Stimulated activated naive B cell treated with anti-CD40 and anti-IgM and Interleukin-4, amounts not matched to agents 10 μg/mL and 1 μg/mL and 100 μg/mL, for 72 hours (primary cell): ENCODE results near the gene SLC16A7.
A peak's percentile ranks its signal among the peaks of the same experiment; 100 is the strongest.
"Not testable (repeated sequence)": the region's sequence is repeated elsewhere in the genome, so short reads cannot be mapped to it uniquely, and the experiment has no call there.

Experiments
- ATAC-seq, 2 donors: fragments of 150-1000 bp; cut with Tn5 transposase; replicated peaks; 2 replicates each; pipeline ENCODE4 v1.10.0; 2021; ENCODE audit warnings: moderate library complexity in 1 of 2
- DNase-seq: peaks from one replicate; pipeline ENCODE4 v3.0.0; 2021
- H3K27ac Mint-ChIP-seq: one replicate; pipeline ENCODE4 v1.8.0; 2022; ENCODE audit warnings: mild to moderate bottlenecking, mixed read lengths
- H3K27me3 Mint-ChIP-seq, 2 donors: one replicate each; pipeline ENCODE4 v1.8.0; 2022; ENCODE audit warnings: mixed read lengths in 2 of 2
- H3K36me3 Mint-ChIP-seq, 2 donors: one replicate each; pipeline ENCODE4 v1.8.0; 2022; ENCODE audit warnings: mixed read lengths in 2 of 2, mild to moderate bottlenecking in 1 of 2
- H3K4me1 Mint-ChIP-seq, 2 donors: one replicate each; pipeline ENCODE4 v1.8.0; 2022; ENCODE audit warnings: mixed read lengths in 2 of 2, mild to moderate bottlenecking in 1 of 2
- H3K4me3 Mint-ChIP-seq, 2 donors: one replicate each; pipeline ENCODE4 v1.8.0; 2022; ENCODE audit warnings: mild to moderate bottlenecking in 2 of 2, mixed read lengths in 2 of 2, moderate library complexity in 1 of 2
- H3K9me3 Mint-ChIP-seq, 2 donors: one replicate each; pipeline ENCODE4 v1.8.0; 2022; ENCODE audit warnings: mixed read lengths in 2 of 2, mild to moderate bottlenecking in 1 of 2

The SLC16A7 gene

DNA sequence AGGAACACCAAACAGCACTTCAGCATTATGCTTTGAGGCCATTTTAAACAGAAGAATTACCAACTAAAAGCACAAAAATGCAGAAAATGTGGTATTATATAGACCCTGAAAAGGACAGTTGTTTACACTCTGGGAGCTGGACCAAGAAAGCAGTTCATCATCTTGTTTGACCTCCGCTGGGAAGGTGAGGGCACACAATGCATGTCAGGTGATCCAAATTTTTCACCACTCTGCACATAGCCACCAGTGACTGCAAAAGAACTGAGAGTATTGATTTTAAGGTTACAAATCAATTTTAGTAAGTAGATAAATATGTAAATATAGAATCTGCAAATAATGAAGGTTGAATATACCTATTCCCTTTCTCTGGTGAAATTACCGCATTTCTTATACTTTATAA is 119.6 kb downstream of the SLC16A7 start:
- Mint-ChIP-seq H3K27ac (no peak overlapping the region), H3K36me3 (peaks cover 16 to 25% of the 10 kb centered on the region in 2 donors), H3K9me3 (peaks cover 0 to 3% of the 10 kb centered on the region in 2 donors), H3K4me1 (peaks cover 5 to 12% of the 10 kb centered on the region in 2 donors), H3K27me3 (no peaks in the 10 kb centered on the region), H3K4me3 (no peak overlapping the region)
- no peak for ATAC-seq
- no peak for DNase-seq

DNA sequence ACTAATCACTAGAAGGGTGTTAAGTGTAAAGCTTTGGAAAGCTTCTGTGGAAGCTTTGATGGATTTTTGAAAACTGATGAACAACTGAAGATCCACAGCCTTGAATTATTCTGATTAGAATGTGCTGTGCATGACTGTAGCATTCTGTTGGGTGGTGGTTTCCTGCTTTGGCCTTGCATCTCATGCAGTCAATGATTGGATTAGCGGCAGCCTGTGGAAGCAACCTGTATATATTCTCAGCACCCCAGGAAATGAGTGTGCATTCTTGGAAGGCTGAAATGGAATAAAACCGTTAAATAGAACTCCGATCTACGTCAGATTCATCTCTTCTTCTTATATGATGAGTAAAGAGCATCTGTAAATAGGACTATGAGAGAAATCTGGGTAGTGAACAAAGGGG is 120.2 kb downstream of the SLC16A7 start:
- Mint-ChIP-seq H3K27ac (no peak overlapping the region), H3K9me3 (peaks cover 0 to 3% of the 10 kb centered on the region in 2 donors), H3K36me3 (peaks cover 12 to 22% of the 10 kb centered on the region in 2 donors), H3K4me3 (no peak overlapping the region), H3K27me3 (no peaks in the 10 kb centered on the region), H3K4me1 (peaks cover 5 to 12% of the 10 kb centered on the region in 2 donors)
- DNase-seq (no peak), ATAC-seq (no peak)

DNA sequence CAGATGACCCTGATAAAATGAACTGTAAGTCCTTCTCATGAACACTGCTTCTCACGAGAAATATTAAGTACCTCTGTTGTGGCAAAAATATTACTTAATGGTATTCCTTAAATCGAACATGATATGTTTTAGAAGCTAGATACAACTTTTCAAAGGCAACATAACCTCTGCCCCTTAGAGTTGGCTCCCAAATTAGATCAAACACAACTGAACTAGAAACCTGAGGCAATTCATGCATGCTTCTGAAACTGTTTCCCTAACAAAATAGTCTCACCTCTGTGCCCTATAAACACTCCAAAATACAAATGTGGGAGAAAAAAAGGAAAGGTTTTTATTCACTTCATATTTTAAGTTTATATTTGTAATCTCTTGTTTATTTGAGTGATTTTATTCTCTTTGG is 121.6 kb downstream of the SLC16A7 start:
- H3K4me3 Mint-ChIP-seq = no peak overlapping the region
- no peaks in the 10 kb centered on the region for H3K27me3 Mint-ChIP-seq
- no peak overlapping the region for H3K27ac Mint-ChIP-seq
- ATAC-seq (no peak), DNase-seq (no peak)
- peaks cover 10 to 18% of the 10 kb centered on the region in 2 donors for H3K36me3 Mint-ChIP-seq
- H3K9me3 Mint-ChIP-seq = peaks cover 0 to 3% of the 10 kb centered on the region in 2 donors
- peaks cover 3 to 4% of the 10 kb centered on the region in 2 donors for H3K4me1 Mint-ChIP-seq

DNA sequence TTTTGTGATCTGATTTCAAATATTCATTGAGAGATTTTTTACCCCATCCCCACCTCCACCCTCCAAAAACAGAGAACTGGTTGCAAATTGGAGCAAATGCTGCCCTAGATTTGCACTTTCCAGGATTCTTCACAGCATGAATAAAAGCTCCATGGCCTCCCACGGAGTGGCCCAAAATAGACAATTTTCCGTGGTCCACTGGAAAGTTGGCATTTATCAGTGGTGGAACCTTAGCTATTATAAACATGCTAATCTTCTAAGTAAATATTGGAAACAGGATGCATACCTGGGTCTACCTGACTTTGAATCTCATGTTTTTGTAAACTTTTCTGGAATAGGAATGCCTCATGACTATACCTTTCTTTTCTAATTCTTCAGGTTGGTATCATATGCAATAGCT is 123.9 kb downstream of the SLC16A7 start:
- Mint-ChIP-seq H3K36me3 (peaks cover 0 to 9% of the 10 kb centered on the region in 2 donors), H3K4me3 (no peak overlapping the region), H3K27ac (no peak overlapping the region), H3K4me1 (peaks cover 0 to 2% of the 10 kb centered on the region in 2 donors), H3K9me3 (no peaks in the 10 kb centered on the region), H3K27me3 (no peaks in the 10 kb centered on the region)
- no peak for ATAC-seq
- no peak for DNase-seq

DNA sequence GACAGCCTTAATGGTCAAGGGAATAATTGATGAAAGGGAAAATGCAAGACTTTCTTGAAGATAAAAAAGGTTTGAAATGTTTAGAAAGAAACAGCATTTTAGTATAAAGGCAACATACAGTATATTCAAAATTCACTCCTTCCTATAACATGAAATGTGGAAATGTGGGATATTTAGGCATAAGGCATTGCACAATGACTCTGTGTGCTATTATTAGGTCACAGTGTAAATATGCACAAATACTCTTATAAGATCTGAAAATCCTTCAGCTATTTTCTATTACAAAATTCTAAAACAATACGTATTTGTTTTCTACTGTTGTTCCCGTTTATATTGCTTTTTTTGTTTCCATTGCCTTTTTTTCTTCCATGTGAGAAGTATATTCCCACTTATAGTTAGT is 127.7 kb downstream of the SLC16A7 start:
- H3K27me3 Mint-ChIP-seq = no peaks in the 10 kb centered on the region
- ATAC-seq (no peak), DNase-seq (no peak)
- no peaks in the 10 kb centered on the region for H3K4me1 Mint-ChIP-seq
- H3K9me3 Mint-ChIP-seq = peaks cover 0 to 1% of the 10 kb centered on the region in 2 donors
- H3K36me3 Mint-ChIP-seq = peaks cover 0 to 5% of the 10 kb centered on the region in 2 donors
- no peak overlapping the region for H3K4me3 Mint-ChIP-seq
- H3K27ac Mint-ChIP-seq = no peak overlapping the region

DNA sequence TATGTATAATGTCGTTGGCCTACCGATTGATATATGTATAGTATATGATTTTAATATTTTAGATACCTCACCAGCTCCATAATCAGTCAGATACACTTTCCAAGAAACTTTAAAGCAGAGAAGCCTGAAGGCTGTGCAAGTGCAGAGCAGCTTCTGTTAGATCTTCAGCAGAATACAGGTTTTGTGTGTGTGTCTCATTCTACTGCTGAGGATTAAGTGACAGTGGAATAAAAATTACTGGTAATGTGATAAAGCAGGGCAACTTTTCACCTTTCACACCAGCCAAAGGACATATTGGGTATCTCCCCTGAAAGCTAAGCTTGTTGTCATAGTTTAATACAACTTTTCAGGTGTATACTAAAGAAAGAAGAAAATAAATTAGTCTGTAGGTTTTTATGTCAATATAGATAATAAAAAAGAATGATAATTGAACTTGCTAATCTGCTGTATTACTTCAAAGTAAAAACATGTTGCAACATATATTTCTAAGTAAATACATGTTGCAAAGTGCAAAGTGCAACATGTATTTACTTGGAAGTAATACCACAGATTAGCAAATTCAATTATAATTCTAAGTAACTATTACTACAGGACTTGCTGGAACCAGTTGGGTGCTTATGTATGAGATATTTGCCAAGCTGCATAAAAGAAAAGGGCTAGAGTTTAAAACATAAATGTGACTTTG is 128.3 kb downstream of the SLC16A7 start:
- Mint-ChIP-seq H3K4me3 (no peak overlapping the region), H3K4me1 (no peaks in the 10 kb centered on the region), H3K27me3 (no peaks in the 10 kb centered on the region), H3K9me3 (peaks cover 0 to 1% of the 10 kb centered on the region in 2 donors), H3K27ac (no peak overlapping the region), H3K36me3 (peaks cover 0 to 5% of the 10 kb centered on the region in 2 donors)
- DNase-seq (no peak), ATAC-seq (no peak)

DNA sequence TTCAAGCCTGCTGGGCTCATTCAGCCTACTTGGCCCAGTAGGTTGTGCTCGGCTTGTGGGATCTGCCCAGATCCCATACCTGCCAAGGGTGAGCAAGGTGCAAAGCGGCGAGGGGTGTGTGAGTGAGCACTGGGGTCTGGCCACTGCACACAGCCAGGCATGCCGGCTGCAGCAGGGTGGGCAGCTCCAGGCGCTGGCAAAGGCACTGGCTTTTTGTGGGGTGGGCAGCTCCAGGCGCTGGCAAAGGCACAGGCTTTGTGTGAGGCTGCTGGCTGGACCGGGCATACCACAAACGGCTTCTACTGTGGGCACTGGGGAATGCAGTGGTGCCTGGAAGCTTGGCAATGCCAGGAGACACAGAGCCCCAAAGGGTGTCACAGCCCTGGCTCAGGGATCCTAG is 137.4 kb downstream of the SLC16A7 start:
- H3K27me3 Mint-ChIP-seq = no peaks in the 10 kb centered on the region
- DNase-seq (no peak), ATAC-seq (no peak)
- H3K4me1 Mint-ChIP-seq = peaks cover 6 to 13% of the 10 kb centered on the region in 2 donors
- H3K9me3 Mint-ChIP-seq = no peaks in the 10 kb centered on the region
- H3K27ac Mint-ChIP-seq = no peak overlapping the region
- peaks cover 1 to 6% of the 10 kb centered on the region in 2 donors for H3K36me3 Mint-ChIP-seq
- H3K4me3 Mint-ChIP-seq = no peak overlapping the region

DNA sequence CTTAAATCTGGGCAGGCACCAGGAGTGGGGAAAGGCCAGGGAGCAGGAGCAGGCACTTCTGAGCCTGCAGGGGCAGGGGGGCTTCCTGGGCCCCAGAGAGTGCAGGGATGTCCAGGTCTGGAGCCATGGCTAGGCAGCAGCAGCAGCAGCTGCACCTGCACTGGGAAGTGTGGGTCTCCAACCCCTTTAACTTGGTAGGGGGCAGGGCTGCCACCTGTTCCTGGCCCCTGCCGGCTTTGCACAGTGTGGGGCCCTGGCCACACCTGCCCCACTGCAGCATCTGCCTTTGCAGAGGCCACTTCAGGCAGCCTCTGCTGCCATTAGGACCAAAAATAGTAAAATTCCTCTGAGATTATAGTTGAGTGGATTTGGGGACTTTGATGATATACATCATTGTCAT is 138.5 kb downstream of the SLC16A7 start:
- H3K4me1 Mint-ChIP-seq = peaks cover 6 to 13% of the 10 kb centered on the region in 2 donors
- no peaks in the 10 kb centered on the region for H3K27me3 Mint-ChIP-seq
- ATAC-seq (no peak), DNase-seq (no peak)
- H3K36me3 Mint-ChIP-seq = peaks cover 1 to 10% of the 10 kb centered on the region in 2 donors
- no peak overlapping the region for H3K4me3 Mint-ChIP-seq
- no peaks in the 10 kb centered on the region for H3K9me3 Mint-ChIP-seq
- no peak overlapping the region for H3K27ac Mint-ChIP-seq

DNA sequence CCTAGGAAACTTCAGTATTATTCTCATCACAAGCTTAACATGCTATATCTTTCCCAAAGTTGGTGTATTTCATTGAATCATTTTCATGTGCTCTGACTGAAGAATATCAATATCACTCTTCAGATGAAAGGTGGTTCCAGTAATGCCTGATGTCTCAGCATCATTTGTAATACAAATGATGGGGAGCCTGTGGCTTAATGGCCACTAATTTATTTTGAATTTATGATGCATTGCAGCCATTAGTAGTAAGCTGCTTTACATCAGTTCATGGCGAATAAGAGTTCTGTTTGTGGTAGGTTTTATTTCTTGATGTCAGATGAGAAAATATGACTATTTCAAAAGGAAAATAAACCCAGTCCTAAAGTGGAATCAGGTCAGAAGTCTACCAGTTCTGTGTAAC is 139.4 kb downstream of the SLC16A7 start:
- H3K4me3 Mint-ChIP-seq = no peak overlapping the region
- ATAC-seq (no peak), DNase-seq (no peak)
- no peaks in the 10 kb centered on the region for H3K27me3 Mint-ChIP-seq
- H3K36me3 Mint-ChIP-seq = peaks cover 0 to 10% of the 10 kb centered on the region in 2 donors
- no peak overlapping the region for H3K27ac Mint-ChIP-seq
- H3K9me3 Mint-ChIP-seq = no peaks in the 10 kb centered on the region
- H3K4me1 Mint-ChIP-seq = peaks cover 6 to 13% of the 10 kb centered on the region in 2 donors

DNA sequence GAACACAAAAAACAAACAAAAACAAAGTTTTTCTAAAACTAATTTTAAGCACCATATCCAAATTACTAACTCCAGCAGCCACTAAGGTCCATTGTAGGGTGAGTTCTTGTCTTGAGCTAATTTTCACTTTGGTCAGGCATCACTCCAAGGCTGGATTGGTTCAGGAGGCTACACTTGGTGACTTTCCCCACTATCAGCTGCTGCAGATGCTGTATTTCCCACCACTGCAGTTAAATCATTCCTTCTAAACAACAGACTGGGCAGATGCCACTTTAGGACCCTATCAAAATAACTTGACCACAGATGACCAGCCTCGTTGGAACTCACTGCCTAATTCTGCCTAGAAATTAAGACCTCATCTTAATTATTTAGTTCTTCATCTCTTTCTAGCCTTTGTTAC is 140.5 kb downstream of the SLC16A7 start:
- no peaks in the 10 kb centered on the region for H3K9me3 Mint-ChIP-seq
- H3K27ac Mint-ChIP-seq = no peak overlapping the region
- no peak for DNase-seq

DNA sequence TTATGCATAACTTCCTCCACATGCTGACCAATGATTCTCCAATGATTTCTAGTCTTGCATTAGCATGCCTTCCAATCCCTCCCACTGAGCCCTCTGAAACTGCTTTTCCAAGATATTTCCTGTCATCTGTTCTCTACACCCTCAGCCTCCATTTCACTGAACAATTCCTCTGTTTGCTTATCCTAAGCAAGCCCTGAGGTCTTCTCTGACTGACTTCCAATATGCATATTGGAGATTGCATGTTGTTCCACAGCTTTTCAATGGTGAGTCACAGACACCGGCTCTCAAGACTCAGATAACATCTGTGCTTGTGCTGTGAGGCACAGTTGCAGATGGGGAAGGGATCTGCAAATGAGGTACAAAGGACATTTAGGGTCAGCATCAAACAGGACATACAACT is 141.0 kb downstream of the SLC16A7 start:
- Mint-ChIP-seq H3K27ac (no peak overlapping the region), H3K36me3 (peaks cover 2 to 10% of the 10 kb centered on the region in 2 donors), H3K4me3 (no peak overlapping the region), H3K9me3 (no peaks in the 10 kb centered on the region), H3K4me1 (peaks cover 6 to 13% of the 10 kb centered on the region in 2 donors), H3K27me3 (no peaks in the 10 kb centered on the region)
- no peak for ATAC-seq
- DNase-seq = no peak

More for the DNA sequence above, 140.5 kb downstream of the SLC16A7 start:
- H3K4me1 Mint-ChIP-seq = peaks cover 6 to 13% of the 10 kb centered on the region in 2 donors
- H3K36me3 Mint-ChIP-seq = peaks cover 2 to 10% of the 10 kb centered on the region in 2 donors
- no peaks in the 10 kb centered on the region for H3K27me3 Mint-ChIP-seq
- H3K4me3 Mint-ChIP-seq = no peak overlapping the region
- no peak for ATAC-seq

DNA sequence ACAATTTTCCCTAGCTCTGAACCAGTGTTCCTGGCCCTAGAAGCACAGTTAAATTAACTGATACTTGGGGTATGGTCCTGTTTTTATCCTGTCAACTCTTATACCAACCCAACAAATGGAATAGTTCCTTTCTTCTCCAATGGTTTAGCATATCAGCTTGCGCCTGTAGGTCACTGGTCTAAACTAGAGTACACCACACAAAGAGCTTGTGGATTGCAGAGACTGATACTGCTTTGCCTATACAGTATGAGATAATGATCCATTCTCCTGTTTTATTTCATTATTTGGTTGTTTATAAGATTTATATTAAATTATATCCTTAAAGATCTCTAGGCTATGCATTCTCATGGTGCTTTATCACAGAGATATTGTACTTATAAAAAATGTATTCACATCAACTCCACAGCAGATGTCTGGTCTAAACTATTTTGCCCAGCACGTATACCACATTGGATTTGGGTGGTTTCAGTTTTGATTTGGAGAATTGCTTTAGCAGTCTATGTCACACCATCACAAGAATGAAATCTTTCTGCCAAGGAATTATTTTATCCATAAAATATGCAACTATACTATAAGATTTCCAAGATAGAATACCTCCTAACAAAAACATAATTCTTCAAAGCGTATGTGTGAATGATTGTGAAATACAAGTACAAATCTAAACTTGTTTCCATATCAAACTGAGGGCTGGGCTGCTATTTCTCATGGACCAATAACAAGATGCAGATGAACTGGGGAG is 142.1 kb downstream of the SLC16A7 start:
- Mint-ChIP-seq H3K27me3 (no peaks in the 10 kb centered on the region), H3K4me3 (peak overlapping the region in 1 of 2 donors; percentile 20), H3K36me3 (peaks cover 2 to 10% of the 10 kb centered on the region in 2 donors), H3K4me1 (peaks cover 6 to 13% of the 10 kb centered on the region in 2 donors), H3K9me3 (no peaks in the 10 kb centered on the region), H3K27ac (no peak overlapping the region)
- DNase-seq = no peak
- peak in 1 of 2 donors; percentile 25 for ATAC-seq

DNA sequence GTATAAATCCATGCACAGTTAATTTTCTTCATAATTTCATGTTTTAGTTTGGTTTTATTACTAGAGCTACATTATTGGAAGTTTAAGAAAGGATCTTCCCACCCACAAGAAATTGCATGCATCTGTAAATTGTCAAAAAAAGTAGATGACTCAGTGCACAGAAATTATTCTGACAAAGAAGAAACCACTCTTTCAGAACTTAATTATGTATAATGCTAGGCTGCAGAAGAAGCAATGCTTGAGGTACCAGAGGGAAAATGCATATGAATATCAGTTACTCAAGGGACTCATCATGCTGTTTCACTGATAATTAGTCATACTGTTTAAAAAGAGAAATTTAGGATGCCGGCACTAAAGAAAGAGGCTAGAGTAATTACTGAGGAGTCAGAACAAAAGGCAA is 147.0 kb downstream of the SLC16A7 start:
- H3K27me3 Mint-ChIP-seq = no peaks in the 10 kb centered on the region
- DNase-seq (no peak), ATAC-seq (no peak)
- H3K4me1 Mint-ChIP-seq = no peaks in the 10 kb centered on the region
- H3K9me3 Mint-ChIP-seq = no peaks in the 10 kb centered on the region
- H3K27ac Mint-ChIP-seq = no peak overlapping the region
- H3K4me3 Mint-ChIP-seq = no peak overlapping the region
- H3K36me3 Mint-ChIP-seq = peaks cover 18 to 19% of the 10 kb centered on the region in 2 donors

DNA sequence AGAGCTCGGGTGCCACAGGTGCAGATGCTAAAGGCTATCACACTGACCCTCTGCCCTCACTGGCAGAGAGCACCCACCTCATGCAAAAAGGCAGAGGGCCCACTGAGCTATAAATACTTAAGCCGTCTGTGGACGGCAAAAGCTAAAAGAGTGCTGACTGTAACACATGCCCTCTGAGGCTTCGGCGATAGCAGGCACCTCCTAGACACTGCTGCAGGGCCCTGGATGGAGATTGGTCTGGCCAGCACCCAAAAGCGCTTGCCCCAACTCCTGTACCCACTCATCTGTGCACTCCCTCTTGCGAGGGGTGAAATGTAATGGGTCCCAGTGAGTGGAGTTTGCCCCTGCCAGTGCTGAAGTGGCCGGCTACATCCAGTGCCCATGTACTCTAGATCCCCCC is 148.7 kb downstream of the SLC16A7 start:
- DNase-seq (no peak), ATAC-seq (no peak)
- Mint-ChIP-seq H3K36me3 (peaks cover 16 to 27% of the 10 kb centered on the region in 2 donors), H3K27ac (no peak overlapping the region), H3K4me3 (no peak overlapping the region), H3K9me3 (peaks cover 0 to 5% of the 10 kb centered on the region in 2 donors), H3K27me3 (no peaks in the 10 kb centered on the region), H3K4me1 (no peaks in the 10 kb centered on the region)

DNA sequence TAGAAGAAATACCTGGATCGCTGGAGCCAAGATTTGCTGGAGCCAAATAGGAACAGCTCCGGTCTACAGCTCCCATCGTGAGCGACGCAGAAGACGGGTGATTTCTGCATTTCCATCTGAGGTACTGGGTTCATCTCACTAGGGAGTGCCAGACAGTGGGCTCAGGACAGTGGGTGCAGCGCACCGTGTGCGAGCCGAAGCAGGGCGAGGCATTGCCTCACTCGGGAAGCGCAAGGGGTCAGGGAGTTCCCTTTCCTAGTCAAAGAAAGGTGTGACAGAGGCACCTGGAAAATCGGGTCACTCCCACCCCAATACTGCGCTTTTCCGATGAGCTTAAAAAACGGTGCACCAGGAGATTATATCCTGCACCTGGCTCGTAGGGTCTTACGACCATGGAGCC is 155.3 kb downstream of the SLC16A7 start:
- H3K4me3 Mint-ChIP-seq, H3K27me3 Mint-ChIP-seq, H3K4me1 Mint-ChIP-seq, DNase-seq, H3K27ac Mint-ChIP-seq, ATAC-seq: not testable (repeated sequence)
- peaks cover 5 to 20% of the 10 kb centered on the region in 2 donors for H3K36me3 Mint-ChIP-seq
- H3K9me3 Mint-ChIP-seq = peaks cover 8 to 18% of the 10 kb centered on the region in 2 donors
